Stimulated activated CD4-positive, alpha-beta T cell treated with anti-CD3 and anti-CD28 coated beads, Interleukin-4, amount 100 ng/mL, for 1 hour (primary cell): ENCODE measurements around the gene IRF2.

Experiments
- DNase-seq: peaks from one replicate; pipeline ENCODE4 v3.0.0-alpha.2; 2020

IRF2 gene

GRCh38 chr4:184474263-184475095 lies at the start of gene IRF2:
Gene IRF2, minus strand, starts transcription at chr4:184474550. Its CDS starts 45,486 bp downstream, at chr4:184429064.
- DNase-seq: peak; percentile 96

GRCh38 chr4:184515606-184516005 lies 41.3 kb upstream of the IRF2 start:
- DNase-seq: no peak

DNA sequence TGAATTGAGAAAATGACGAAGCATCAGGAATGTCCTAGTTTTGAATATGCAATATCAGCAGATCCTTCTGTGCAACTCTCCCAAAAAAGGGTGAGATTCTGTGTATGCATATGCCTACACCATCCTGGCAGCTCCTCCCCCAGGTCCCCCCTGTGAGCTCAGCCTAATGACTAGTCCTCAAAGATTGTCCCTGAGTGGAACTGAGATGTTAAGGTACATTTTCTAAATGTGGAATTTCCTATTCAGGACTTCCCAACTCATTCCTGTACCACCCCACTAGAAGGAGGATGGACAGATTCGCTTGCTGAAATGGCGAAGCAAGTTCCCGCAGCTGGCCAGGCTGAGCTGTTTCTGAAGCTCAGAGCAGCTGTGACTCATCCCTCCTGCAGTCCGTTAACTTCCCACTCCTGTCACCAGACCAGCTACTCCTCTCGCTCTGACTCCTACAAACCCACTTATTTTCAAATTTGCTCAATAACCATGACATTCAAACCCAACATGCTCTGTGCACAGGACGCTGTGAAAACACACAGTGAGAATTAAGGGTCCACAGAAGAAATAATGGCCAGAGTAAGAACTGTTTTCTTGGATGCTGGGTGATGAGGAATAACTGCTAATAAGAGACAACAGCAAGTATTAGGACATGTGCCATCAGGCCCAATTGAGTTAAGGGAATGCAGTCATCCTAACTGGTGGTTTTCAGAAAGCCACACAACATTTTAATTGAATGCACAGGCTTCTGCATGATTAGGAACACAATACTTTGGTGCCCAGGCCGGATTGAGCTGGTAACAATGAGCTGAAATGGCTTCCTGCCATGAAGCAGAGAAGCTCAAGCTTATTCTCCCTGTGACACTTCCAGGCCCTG lies 40.0 kb upstream of the IRF2 start:
- DNase-seq: peak; percentile 56

DNA sequence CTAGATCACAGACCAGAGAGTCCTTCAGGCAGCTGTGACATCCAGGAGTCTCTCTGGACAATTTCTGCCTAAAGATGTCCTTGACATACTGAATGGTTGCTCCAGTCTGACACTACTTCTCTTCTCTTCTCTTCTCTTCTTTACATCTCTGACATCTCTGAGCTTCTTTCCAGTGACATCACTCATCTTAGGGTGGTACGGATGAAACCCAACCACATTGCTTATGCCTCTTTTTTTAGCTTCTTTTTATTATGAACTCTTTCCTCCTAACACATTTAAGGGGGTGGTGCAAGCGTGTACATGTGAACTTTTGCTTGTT lies 39.4 kb upstream of the IRF2 start:
- no peak for DNase-seq

- no peak for DNase-seq
Observed at GRCh38 chr4:184511156-184511555, 36.8 kb upstream of the IRF2 start.

DNA sequence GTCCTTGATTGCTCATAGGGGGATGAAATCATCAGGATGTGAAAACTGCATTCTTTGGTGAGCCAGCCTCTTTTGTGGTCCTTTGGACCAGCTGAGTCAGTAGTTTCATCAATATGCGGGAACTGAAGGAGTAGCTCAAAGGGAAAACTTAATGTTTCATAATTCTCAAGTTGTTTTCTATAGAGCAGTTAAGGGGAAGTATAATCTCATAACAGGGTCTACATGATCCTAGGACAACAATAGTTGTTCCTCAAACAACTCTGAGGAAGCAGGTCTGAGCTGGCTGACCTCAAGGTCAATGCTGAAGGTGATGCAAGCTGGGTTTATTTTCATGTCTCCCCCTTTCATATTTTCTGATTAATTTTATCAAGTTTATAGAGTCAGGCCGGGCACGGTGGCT lies 36.1 kb upstream of the IRF2 start:
- no peak for DNase-seq

GRCh38 chr4:184506527-184507121 lies 32.3 kb upstream of the IRF2 start:
- peak; percentile 17 for DNase-seq

DNA sequence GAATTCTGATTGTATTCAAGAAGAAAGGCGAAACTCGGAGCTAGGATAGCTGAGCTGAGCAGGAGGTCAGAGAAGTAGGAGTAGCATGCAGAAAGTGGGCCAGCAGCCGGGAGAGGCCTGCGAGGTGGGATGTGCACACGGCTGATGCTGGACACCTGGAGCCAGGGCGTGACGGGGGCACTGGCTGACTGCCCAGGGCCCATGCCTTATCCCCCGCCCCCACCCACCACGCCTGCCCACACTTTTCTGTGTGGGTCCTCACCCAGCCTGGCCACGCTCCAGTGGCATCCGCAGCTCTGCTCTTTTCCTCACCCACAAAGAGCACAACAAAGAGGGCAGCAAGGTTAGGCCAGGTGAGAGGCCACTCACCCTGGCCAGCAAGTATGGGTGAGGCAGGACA lies 30.0 kb upstream of the IRF2 start:
- DNase-seq: no peak

DNA sequence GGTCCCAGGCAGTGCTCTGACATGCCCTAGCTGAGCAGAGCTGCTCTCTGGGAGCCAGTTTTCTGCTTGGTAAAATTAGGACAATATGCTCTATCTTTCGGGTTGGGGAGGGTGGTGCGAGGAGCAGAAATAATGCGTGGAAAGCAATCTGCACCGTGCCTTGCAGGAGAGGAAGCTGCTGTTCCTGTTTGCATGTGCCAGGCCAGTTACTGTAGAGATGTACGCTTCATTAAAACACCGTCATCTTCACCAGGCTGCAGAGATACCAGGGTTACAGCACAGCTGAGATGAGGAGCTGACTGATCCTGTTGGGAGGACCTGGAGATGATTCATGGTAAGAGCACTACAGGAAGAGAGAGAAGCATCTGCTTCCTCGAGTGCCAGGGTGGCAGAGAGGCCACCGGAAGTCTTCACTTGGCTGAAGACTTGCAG lies 29.5 kb upstream of the IRF2 start:
- DNase-seq: peak; percentile 5

GRCh38 chr4:184500748-184501589 lies 26.6 kb upstream of the IRF2 start:
- no peak for DNase-seq

DNA sequence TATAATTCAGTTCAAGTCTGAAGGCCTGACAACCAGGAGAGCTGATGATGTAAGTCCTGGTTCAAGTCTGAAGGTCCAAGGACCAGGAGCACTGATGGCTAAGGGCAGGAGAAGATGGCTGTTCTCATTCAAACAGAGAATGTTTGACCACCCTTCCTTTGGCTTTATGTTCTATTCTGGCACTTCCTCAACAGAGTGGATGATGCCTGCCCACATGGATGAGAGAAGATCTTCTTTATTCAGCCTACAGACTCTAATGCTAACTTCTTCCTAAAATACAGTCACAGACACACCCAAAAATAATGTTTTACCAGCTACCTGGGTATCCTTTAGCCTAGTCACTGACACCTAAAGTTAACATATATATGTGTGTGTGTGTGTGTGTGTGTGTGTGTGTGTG lies 25.6 kb upstream of the IRF2 start:
- DNase-seq: no peak

DNA sequence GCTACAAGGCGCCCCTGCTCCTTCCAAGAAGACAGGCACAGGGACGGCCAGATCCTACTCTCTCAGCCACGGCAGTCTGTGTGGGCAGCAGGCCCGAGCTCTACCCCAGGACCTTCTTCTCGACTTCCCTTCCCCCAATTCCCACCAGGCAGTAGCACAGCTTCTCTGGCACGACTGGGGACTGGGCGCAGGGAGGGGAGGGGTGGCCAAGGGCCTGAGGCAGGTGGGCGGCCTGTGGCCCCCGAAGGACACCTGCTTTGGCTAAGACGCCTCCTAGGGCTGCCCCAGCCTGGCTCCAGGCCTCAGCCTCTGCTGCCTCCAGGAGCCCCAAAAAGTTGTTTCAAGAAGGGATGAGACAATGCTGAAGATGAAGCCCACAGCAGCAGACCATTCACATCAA lies 24.2 kb upstream of the IRF2 start:
- no peak for DNase-seq

- no peak for DNase-seq
Observed at GRCh38 chr4:184489771-184490170, 15.4 kb upstream of the IRF2 start.

DNA sequence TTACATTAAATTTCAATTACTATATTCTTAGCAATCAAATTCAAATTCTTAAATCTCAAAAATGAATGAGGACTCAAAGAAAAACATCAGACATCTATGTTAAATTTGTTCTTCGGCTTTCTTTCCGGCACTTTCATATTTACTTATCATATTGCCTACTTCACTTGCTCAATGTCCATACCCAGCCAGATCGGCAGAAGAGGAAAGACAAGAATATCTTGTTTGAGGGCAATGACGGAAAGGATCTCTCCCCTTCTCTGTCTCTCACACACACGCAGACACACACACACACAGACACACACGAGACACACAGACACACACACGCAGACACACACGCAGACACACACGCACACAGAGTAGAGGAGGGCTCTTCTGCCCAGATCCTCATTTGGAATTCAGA lies 13.2 kb upstream of the IRF2 start:
- DNase-seq: no peak

DNA sequence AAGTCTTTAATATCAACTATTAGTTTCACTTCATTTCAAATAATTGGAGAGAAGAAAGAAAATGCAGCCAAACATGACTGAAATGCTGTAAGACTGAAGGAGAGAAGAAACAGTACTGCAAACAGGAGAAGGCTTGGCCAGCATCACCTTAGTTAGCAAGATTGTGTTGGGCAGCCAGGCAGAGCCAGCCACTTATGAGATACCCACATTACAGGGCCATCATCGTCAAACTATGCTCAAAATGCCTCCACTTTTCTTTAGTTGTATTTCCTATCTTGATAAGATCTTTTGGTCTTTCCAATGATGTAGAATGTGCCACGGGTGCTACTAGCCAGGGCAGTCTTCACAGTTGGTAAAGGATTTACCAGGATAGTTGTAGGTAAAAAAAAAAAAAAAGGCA lies 10.9 kb upstream of the IRF2 start:
- no peak for DNase-seq

DNA sequence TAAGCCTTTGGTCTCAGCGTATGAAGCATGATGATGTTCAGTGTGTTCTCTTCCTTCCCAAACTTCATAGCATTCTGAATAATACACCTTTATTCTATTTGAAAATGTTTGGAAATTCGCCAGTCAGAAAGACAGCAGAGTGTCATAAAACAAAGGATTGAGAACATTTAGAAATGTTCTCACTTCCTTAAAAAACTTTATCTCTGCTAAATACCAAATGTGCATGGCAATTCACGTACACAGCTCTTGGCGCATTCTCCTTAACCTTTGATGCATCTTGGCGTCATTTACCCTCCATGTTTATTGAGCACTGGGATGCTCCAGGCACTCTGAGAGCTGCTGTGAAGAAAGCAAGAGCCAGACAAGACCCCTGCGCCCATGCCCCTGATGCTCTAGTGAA lies 7.2 kb upstream of the IRF2 start:
- no peak for DNase-seq

- DNase-seq: no peak
Observed at GRCh38 chr4:184479516-184479950, 5.2 kb upstream of the IRF2 start.

- no peak for DNase-seq
Observed at GRCh38 chr4:184477201-184477999, 3.0 kb upstream of the IRF2 start.

DNA sequence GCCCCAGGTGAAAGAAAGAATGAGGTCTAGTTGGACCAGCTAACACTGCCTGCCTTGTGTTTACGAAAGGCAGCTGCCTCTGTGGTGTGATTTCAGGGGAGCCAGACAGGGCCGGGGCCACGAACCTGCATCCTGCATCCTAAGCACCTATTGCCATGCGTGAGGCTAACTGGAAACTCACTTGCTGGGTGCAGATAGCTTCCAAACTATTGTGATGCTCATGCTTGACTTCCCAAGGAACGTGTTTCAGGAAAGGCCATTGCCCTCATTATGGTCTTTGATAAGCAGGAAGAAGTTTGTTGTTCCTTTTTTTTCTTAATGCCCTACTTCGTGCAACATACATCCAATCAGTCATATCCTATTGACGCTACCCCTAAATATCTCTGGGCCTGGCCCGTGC lies 2.3 kb upstream of the IRF2 start:
- peak; percentile 27 for DNase-seq

- no peak for DNase-seq
Observed at GRCh38 chr4:184475498-184475897, 1.1 kb upstream of the IRF2 start.

DNA sequence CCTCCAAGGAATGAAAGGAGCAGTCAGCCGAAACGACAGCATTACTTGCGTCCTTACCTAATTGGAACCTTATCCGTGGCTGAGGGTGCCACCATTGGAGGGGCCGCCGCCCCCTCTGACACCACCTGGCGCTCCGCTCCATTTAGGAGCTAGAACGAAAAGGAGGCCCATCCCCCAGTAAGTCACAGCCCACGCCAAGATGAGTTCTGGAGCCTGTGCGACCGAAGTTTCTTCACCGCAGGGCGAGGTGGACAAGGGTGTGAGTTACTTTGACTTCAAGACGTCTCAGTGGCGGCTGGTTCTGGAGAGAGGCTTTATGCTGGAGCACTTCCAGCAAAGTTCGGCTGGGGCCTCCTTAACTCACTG lies 729 bp upstream of the IRF2 start:
- peak; percentile 69 for DNase-seq
